H9 (cell line): ENCODE results near the gene RNF215. TPM values are rescaled to one million over a fixed set of nuclear protein-coding genes. Genes with fewer than 3 reads are reported as not detected.

Experiments used
- DNase-seq: peaks from one replicate; pipeline ENCODE4 v3.0.0-alpha.2; 2017
- H2AFZ ChIP-seq: one replicate; pipeline ENCODE4 v1.6.1; 2013; ENCODE audit warnings: mild to moderate bottlenecking, low read length, control low read depth, moderate library complexity
- H2AK5ac ChIP-seq: 2 replicates; pipeline ENCODE4 v1.6.1; 2013; ENCODE audit warnings: low read length, control low read depth, mixed read lengths; ENCODE audit not compliant: insufficient read length
- H2BK120ac ChIP-seq: one replicate; pipeline ENCODE4 v1.6.1; 2013; ENCODE audit warnings: low read depth, mild to moderate bottlenecking, low read length, control low read depth, inconsistent platforms; ENCODE audit not compliant: poor library complexity, severe bottlenecking
- H2BK12ac ChIP-seq: 2 replicates; pipeline ENCODE4 v1.6.1; 2013; ENCODE audit warnings: low read length, control low read depth, mixed read lengths, low read depth; ENCODE audit not compliant: insufficient read length
- H2BK15ac ChIP-seq: 2 replicates; pipeline ENCODE4 v1.6.1; 2013; ENCODE audit warnings: low read depth, low read length, control low read depth
- H2BK20ac ChIP-seq: one replicate; pipeline ENCODE4 v1.6.1; 2013; ENCODE audit warnings: low read depth, mild to moderate bottlenecking, low read length, control low read depth, inconsistent platforms; ENCODE audit not compliant: poor library complexity, severe bottlenecking
- H2BK5ac ChIP-seq: 2 replicates; pipeline ENCODE4 v1.6.1; 2013; ENCODE audit warnings: low read length, control low read depth, mixed read lengths; ENCODE audit not compliant: insufficient read length
- H3K14ac ChIP-seq: 2 replicates; pipeline ENCODE4 v1.6.1; 2013; ENCODE audit warnings: low read length, control low read depth; ENCODE audit not compliant: insufficient read depth
- H3K18ac ChIP-seq: 2 replicates; pipeline ENCODE4 v1.6.1; 2013; ENCODE audit warnings: low read depth, mild to moderate bottlenecking, mixed read lengths, low read length, control low read depth; ENCODE audit not compliant: insufficient read length
- H3K23ac ChIP-seq: 2 replicates; pipeline ENCODE4 v1.6.1; 2013; ENCODE audit warnings: low read length, control low read depth, mixed read lengths, low read depth; ENCODE audit not compliant: insufficient read length
- H3K23me2 ChIP-seq: 2 replicates; pipeline ENCODE4 v1.6.1; 2013; ENCODE audit warnings: low read depth, mild to moderate bottlenecking, mixed read lengths, low read length, control low read depth; ENCODE audit not compliant: insufficient read length, poor library complexity, severe bottlenecking
- H3K27ac ChIP-seq: 2 replicates; pipeline ENCODE4 v1.5.1; 2013; ENCODE audit warnings: low read length, control low read depth, mixed read lengths, low read depth; ENCODE audit not compliant: insufficient read length
- H3K27me3 ChIP-seq: 2 replicates; pipeline ENCODE4 v1.6.1; 2013; ENCODE audit warnings: low read length, control low read depth, inconsistent platforms; ENCODE audit not compliant: insufficient read depth
- H3K4ac ChIP-seq: 2 replicates; pipeline ENCODE4 v1.6.1; 2013; ENCODE audit warnings: low read depth, mild to moderate bottlenecking, control low read depth, inconsistent platforms, low read length, moderate library complexity
- H3K4me1 ChIP-seq: 2 replicates; pipeline ENCODE4 v1.6.1; 2013; ENCODE audit warnings: low read length, control low read depth, inconsistent platforms; ENCODE audit not compliant: insufficient read depth
- H3K4me2 ChIP-seq: 2 replicates; pipeline ENCODE4 v1.6.1; 2013; ENCODE audit warnings: low read length, control low read depth, mixed read lengths; ENCODE audit not compliant: insufficient read length, insufficient read depth
- H3K56ac ChIP-seq: 2 replicates; pipeline ENCODE4 v1.6.1; 2013; ENCODE audit warnings: low read depth, mild to moderate bottlenecking, mixed read lengths, low read length, control low read depth; ENCODE audit not compliant: insufficient read length
- H3K79me1 ChIP-seq: 2 replicates; pipeline ENCODE4 v1.6.1; 2013; ENCODE audit warnings: low read depth, mild to moderate bottlenecking, moderate library complexity, low read length, control low read depth, inconsistent platforms; ENCODE audit not compliant: insufficient read depth, poor library complexity, severe bottlenecking
- H3K79me2 ChIP-seq: 2 replicates; pipeline ENCODE4 v1.6.1; 2013; ENCODE audit warnings: low read length, control low read depth, inconsistent platforms; ENCODE audit not compliant: insufficient read depth
- H3K9ac ChIP-seq: 2 replicates; pipeline ENCODE4 v1.6.1; 2013; ENCODE audit warnings: low read length, control low read depth, mixed read lengths; ENCODE audit not compliant: insufficient read length; ENCODE audit errors: extremely low read depth
- H3K9me3 ChIP-seq: one replicate; pipeline ENCODE4 v1.6.1; 2013; ENCODE audit warnings: low read depth, low read length, inconsistent platforms; ENCODE audit not compliant: control insufficient read depth
- H3T11ph ChIP-seq: one replicate; pipeline ENCODE4 v1.6.1; 2013; ENCODE audit warnings: mild to moderate bottlenecking, low read length, control low read depth, inconsistent platforms
- H4K20me1 ChIP-seq: one replicate; pipeline ENCODE4 v1.6.1; 2013; ENCODE audit not compliant: control insufficient read depth, insufficient read length, insufficient read depth
- H4K5ac ChIP-seq: 2 replicates; pipeline ENCODE4 v1.6.1; 2013; ENCODE audit warnings: low read depth, mild to moderate bottlenecking, mixed read lengths, low read length, control low read depth; ENCODE audit not compliant: insufficient read length
- H4K8ac ChIP-seq: replicated peaks from 2 replicates; pipeline ENCODE4 v1.6.1; 2013; ENCODE audit warnings: low read length, control low read depth, mixed read lengths, low read depth; ENCODE audit not compliant: insufficient read length
- H4K91ac ChIP-seq: 2 replicates; pipeline ENCODE4 v1.6.1; 2013; ENCODE audit warnings: low read depth, mild to moderate bottlenecking, moderate library complexity, mixed read lengths, low read length, control low read depth; ENCODE audit not compliant: insufficient read length
- H3K27ac Mint-ChIP-seq, 3 experiments: 2 replicates in 2 of 3; 3 replicates in 1 of 3; pipeline ENCODE4 v1.8.0; 2020 to 2021; ENCODE audit warnings: mixed read lengths in 3 of 3, mild to moderate bottlenecking in 1 of 3, moderate library complexity in 1 of 3
- H3K27me3 Mint-ChIP-seq: 2 replicates; pipeline ENCODE4 v1.8.0; 2021; ENCODE audit warnings: low read depth, mild to moderate bottlenecking, moderate library complexity, mixed read lengths
- H3K36me3 Mint-ChIP-seq, 3 experiments: 2 replicates in 2 of 3; 3 replicates in 1 of 3; pipeline ENCODE4 v1.8.0; 2020 to 2021; ENCODE audit warnings: low read depth in 3 of 3, mixed read lengths in 3 of 3; ENCODE audit not compliant: insufficient read depth in 1 of 3
- H3K4me1 Mint-ChIP-seq, 2 experiments: 2 replicates each; pipeline ENCODE4 v1.8.0; 2020; ENCODE audit warnings: mixed read lengths in 2 of 2
- H3K4me3 Mint-ChIP-seq, 2 experiments: 2 replicates in 1 of 2; 3 replicates in 1 of 2; pipeline ENCODE4 v1.8.0; 2020 to 2021; ENCODE audit warnings: mild to moderate bottlenecking in 2 of 2, mixed read lengths in 2 of 2, moderate library complexity in 1 of 2
- H3K9me3 Mint-ChIP-seq, 2 experiments: 2 replicates in 1 of 2; 3 replicates in 1 of 2; pipeline ENCODE4 v1.8.0; 2020; ENCODE audit warnings: mild to moderate bottlenecking in 2 of 2, mixed read lengths in 2 of 2, moderate library complexity in 1 of 2
- CTCF ChIP-seq: fragments of 200-600 bp; sonication (generic); conservative IDR thresholded peaks from 3 replicates; pipeline ENCODE4 v1.8.0; 2021; ENCODE audit warnings: antibody characterized with exemption, mild to moderate bottlenecking
- WGBS: extraction: QIAGEN DNeasy Blood & Tissue Kit; methylation state at CpG from one replicate; pipeline ENCODE4 v1.1.7; 2013; ENCODE audit warnings: missing lambda C conversion rate, low lambda C conversion rate, mixed read lengths; ENCODE audit not compliant: insufficient read length; ENCODE audit errors: extremely low coverage; 5-methylcytosine and 5-hydroxymethylcytosine counted together
- total RNA-seq: library from RNA; stranded (reverse); gene quantifications from 2 replicates; pipeline ENCODE4 v1.2.1, GENCODE V29; 2021

Gene RNF215
- total RNA-seq, 1 experiment from 2014 or later = 24.5 TPM

- Histone ChIP-seq H2BK120ac (no peak overlapping the region), H3K4me2 (no peak overlapping the region), H2AFZ (no peak overlapping the region), H3K27ac (no peak overlapping the region), H3T11ph (no peak overlapping the region), H3K23ac (no peak overlapping the region), H4K20me1 (no peaks in the 10 kb centered on the region), H2BK15ac (no peak overlapping the region), H4K8ac (no peak overlapping the region), H3K18ac (no peak overlapping the region), H3K9me3 (no peaks in the 10 kb centered on the region), H3K27me3 (no peaks in the 10 kb centered on the region), H3K4ac (no peak overlapping the region), H3K56ac (no peak overlapping the region), H3K79me2 (0 out of 2 replicates have a peak, but pooled peaks cover 2% of the 10 kb centered on the region), H3K9ac (no peak overlapping the region), H3K4me1 (no peaks in the 10 kb centered on the region), H2BK20ac (no peak overlapping the region), H3K14ac (no peak overlapping the region), H2BK12ac (no peak overlapping the region), H3K23me2 (no peaks in the 10 kb centered on the region), H2BK5ac (no peak overlapping the region), H4K5ac (no peak overlapping the region), H4K91ac (no peak overlapping the region), H3K79me1 (no peaks in the 10 kb centered on the region), H2AK5ac (no peak overlapping the region)
- H3K27ac Mint-ChIP-seq = no peak overlapping the region
- H3K4me3 Mint-ChIP-seq = no peak overlapping the region
- peaks cover 0 to under 1% of the 10 kb centered on the region in 2 experiments; a peak in 1 of 4 replicates for H3K4me1 Mint-ChIP-seq
- no peaks in the 10 kb centered on the region for H3K9me3 Mint-ChIP-seq
- WGBS = no CpG with 5 or more reads among the region's 3 CpGs
- no peaks in the 10 kb centered on the region for H3K27me3 Mint-ChIP-seq
- no peak for TF ChIP-seq CTCF
- DNase-seq = no peak
- peaks cover 49 to 78% (median 68%) of the 10 kb centered on the region in 3 experiments for H3K36me3 Mint-ChIP-seq
Observed at GRCh38 chr22:30333707-30334087, 53.5 kb downstream of the RNF215 start.
